ENCODE data around the gene MFRP. TPM values are rescaled to one million over a fixed set of nuclear protein-coding genes. Genes with fewer than 3 reads are reported as not detected.

MFRP gene
- polyA plus RNA-seq, 1 of the 3 experiments (the other 2 are of a cell fraction), result not detected

- TF ChIP-seq TEAD4 (IDR thresholded peaks at IDR 0.05; ENCODE audit: borderline replicate concordance, insufficient read depth) (no peak), JUND (IDR thresholded peaks at IDR 0.05) (no peak)
Measured at GRCh38 chr11:119344291-119345010, 2.1 kb downstream of the MFRP start (continued).

DNA sequence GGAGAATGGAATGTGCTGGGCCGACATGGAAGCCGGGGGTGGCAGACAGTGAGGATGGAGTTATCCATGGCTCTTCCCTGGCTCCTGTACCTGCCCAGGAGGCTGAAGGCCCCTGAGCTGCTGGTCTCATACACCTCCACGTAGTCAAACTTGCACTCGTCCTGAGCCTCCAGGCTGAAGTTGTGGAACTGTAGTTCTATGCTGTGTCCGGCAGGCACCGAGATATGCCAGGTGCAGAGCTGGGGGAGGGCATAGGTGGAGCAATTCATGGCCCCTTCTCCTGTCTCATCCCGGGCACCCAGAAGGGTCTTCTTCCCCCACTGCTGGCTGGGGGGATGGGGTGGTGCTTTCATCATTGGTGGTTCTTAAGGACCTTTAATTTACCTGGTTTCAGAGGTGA, 2.8 kb downstream of the MFRP start:
- ChIA-PET CTCF (interaction anchor here (8.4 to 11.0 kb wide), 3 partner anchors 13 to 131 kb away, joined by 85 to 90 read pairs (median 88); no protein-coding TSS in a partner anchor), POLR2A (no interaction called here)
- Histone ChIP-seq H3K79me2 (ENCODE audit: insufficient read depth) (no peaks in the 10 kb centered on the region), H3K36me3 (replicated peaks in 1 of 2; ENCODE audit: control insufficient read depth in 1 of 2, insufficient read depth in 2 of 2, low read length in 1 of 2) (no peaks in the 10 kb centered on the region), H3F3A (replicated peaks; ENCODE audit: insufficient read depth) (no peaks in the 10 kb centered on the region), H3K4me2 (no peak overlapping the region), H3K4me1 (ENCODE audit: control insufficient read depth in 1 of 2, insufficient read depth in 2 of 2, low read depth in 1 of 2, low read length in 1 of 2) (peaks cover 0 to 17% of the 10 kb centered on the region in 2 experiments; a peak in 1 of 4 replicates), H3K9me3 (no peaks in the 10 kb centered on the region), H3K9me2 (no peaks in the 10 kb centered on the region), H4K20me1 (ENCODE audit: insufficient read depth) (no peaks in the 10 kb centered on the region), H3K27me3 (ENCODE audit: insufficient read depth) (no peaks in the 10 kb centered on the region; the same call in 1 of the 2 replicates), H3K4me3 (ENCODE audit: low read depth in 2 of 2, low read length in 1 of 2) (no peak overlapping the region), H2AFZ (ENCODE audit: low read depth) (no peak overlapping the region), H3K9ac (no peak overlapping the region), H3K27ac (ENCODE audit: low read depth in 2 of 2, low read length in 1 of 2) (no peak overlapping the region)
- WGBS (ENCODE audit: low lambda C conversion rate), result 97% methylated on average over 4 of the region's 7 CpGs
- no peak for DNase-seq
- TF ChIP-seq MEF2A (IDR thresholded peaks at IDR 0.05; ENCODE audit: borderline replicate concordance, low read depth), result no peak

DNA sequence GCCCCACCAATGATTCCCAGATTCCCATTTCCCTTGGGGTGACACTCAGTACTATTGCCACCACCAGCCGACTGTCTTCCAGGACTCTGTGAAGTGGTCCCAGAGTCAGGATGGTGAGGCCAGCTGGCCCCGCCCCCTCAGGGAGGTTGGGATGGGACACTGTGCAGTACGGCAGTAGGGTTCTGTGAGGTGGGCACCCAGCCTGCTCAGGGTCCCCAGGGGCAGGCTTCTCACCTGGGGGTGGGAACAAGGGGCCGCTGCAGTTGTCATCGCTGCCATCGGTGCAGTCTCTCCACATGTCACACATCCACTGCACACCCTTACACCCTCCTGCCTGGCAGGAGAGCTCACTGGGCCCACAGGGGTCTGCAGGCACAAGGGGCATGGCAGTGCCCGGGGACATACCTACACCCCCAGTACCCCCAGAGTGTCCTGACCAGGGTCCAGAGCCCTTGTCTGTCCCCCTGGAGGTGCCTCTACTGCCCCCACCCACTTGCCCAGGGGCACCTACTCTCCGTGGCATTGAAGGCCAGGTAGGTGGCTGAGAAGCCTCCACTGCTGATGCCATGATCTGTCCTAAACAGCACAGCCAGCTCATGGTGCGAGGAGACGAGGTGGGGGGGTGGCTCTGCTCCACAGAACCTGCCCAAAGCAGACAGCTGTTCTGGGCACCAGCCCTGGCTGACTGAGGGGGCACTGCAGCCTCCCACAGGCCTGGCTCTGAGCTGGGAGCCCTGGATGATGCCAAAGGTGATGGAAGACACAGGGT, 4.0 kb downstream of the MFRP start:
- no peak overlapping the region for H3K4me2 ChIP-seq
- no peaks in the 10 kb centered on the region; the same call in 1 of the 2 replicates for H3K27me3 ChIP-seq (ENCODE audit: insufficient read depth)
- no peaks in the 10 kb centered on the region for H3K9me2 ChIP-seq
- 81% methylated on average over 5 of the region's 10 CpGs for WGBS (ENCODE audit: low lambda C conversion rate)
- POLR2A ChIA-PET, result no interaction called here
- no peak overlapping the region for H3K4me3 ChIP-seq (ENCODE audit: low read depth in 2 of 2, low read length in 1 of 2)
- H3K9ac ChIP-seq, result no peak overlapping the region
- TF ChIP-seq TCF12 (IDR thresholded peaks at IDR 0.05) (no peak), RCOR1 (IDR thresholded peaks at IDR 0.05; ENCODE audit: low read length) (no peak), MEF2A (IDR thresholded peaks at IDR 0.05; ENCODE audit: borderline replicate concordance, low read depth) (no peak), TAF1 (IDR thresholded peaks at IDR 0.05; ENCODE audit: borderline replicate concordance, low read depth, low read length) (no peak), SIN3A (IDR thresholded peaks at IDR 0.05; ENCODE audit: borderline replicate concordance, low read depth, low read length) (no peak), FOXM1 (IDR thresholded peaks at IDR 0.05; ENCODE audit: low read depth) (no peak), RXRA (IDR thresholded peaks at IDR 0.05; ENCODE audit: borderline replicate concordance, low read depth) (no peak)
- peaks cover 6% of the 10 kb centered on the region for H3F3A ChIP-seq (replicated peaks; ENCODE audit: insufficient read depth)
- H3K9me3 ChIP-seq, result no peaks in the 10 kb centered on the region
- CTCF ChIA-PET, result interaction anchor here (0.7 to 8.6 kb wide), 6 partner anchors 15 to 226 kb away, joined by 3 to 191 read pairs (median 46); partner anchors contain the start of gene USP2
- no peaks in the 10 kb centered on the region for H4K20me1 ChIP-seq (ENCODE audit: insufficient read depth)
- H3K4me1 ChIP-seq (ENCODE audit: control insufficient read depth in 1 of 2, insufficient read depth in 2 of 2, low read depth in 1 of 2, low read length in 1 of 2), result peaks cover 10 to 23% of the 10 kb centered on the region in 2 experiments; a peak in 3 of 4 replicates
- no peaks in the 10 kb centered on the region; the same call in 1 of the 2 replicates for H3K79me2 ChIP-seq (ENCODE audit: insufficient read depth)
- H2AFZ ChIP-seq (ENCODE audit: low read depth), result no peak overlapping the region
- H3K36me3 ChIP-seq (replicated peaks in 1 of 2; ENCODE audit: control insufficient read depth in 1 of 2, insufficient read depth in 2 of 2, low read length in 1 of 2), result no peaks in the 10 kb centered on the region
- no peak overlapping the region for H3K27ac ChIP-seq (ENCODE audit: low read depth in 2 of 2, low read length in 1 of 2)
- no peak for DNase-seq
